Measurements from ENCODE around the gene LLGL2.

GRCh38 chr17:75530837-75531720 lies 5.6 kb downstream of the LLGL2 start:
- no peak for TF ChIP-seq CTCF (IDR thresholded peaks at IDR 0.05)
- no peak for TF ChIP-seq EZH2 (IDR thresholded peaks at IDR 0.05; ENCODE audit: borderline replicate concordance, insufficient read depth, low read depth, low read length, poor library complexity, severe bottlenecking)
